Activated CD4-positive, alpha-beta T cell treated with anti-CD3 and anti-CD28 coated beads, Interleukin-2, amount 50 U/mL, for 1 hour (primary cell): Measurements from ENCODE around the gene SGIP1.
"Not testable (repeated sequence)": the region's sequence is repeated elsewhere in the genome, so short reads cannot be mapped to it uniquely, and the experiment has no call there.

Experiments used
- DNase-seq: peaks from one replicate; pipeline ENCODE4 v3.0.0-alpha.2; 2020

The SGIP1 gene

DNA sequence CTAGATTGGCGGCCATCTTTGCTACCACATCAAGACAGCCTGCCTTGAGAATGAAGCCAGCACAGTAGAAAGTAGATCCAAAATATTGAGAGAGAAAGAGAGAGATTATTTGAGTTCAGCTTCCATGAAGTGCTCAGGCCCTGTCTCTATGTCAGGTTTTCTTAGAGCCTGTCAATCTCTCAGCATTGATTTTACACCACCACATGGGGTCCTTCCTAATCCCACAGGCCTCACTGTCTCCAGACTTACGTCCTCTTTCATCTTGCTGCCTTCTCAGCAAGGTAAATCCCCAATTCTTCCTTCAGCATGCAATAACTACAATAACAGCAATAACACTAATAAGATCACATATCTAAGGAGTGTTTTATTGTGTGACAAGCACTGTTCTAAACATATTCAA is 239.3 kb downstream of the SGIP1 start:
- no peak for DNase-seq

DNA sequence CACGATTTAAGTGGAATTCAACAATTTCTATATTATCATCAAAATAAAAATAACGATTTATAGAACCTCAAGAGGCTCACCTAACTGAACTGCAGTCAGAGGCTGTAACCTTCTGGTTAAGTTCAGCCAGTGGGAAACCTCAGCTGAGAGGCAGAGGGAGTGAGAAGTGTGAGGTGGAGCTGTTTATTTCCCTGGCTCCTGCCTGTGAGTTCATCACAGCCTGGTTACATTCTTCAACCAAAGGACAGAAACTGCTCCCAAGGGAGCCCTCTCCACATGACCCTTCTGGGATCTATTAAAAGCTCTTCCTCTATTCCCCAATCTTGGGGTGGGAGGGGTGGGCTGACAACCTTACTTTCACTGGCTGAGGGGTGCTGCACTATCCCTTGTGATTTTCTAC is 240.5 kb downstream of the SGIP1 start:
- no peak for DNase-seq

DNA sequence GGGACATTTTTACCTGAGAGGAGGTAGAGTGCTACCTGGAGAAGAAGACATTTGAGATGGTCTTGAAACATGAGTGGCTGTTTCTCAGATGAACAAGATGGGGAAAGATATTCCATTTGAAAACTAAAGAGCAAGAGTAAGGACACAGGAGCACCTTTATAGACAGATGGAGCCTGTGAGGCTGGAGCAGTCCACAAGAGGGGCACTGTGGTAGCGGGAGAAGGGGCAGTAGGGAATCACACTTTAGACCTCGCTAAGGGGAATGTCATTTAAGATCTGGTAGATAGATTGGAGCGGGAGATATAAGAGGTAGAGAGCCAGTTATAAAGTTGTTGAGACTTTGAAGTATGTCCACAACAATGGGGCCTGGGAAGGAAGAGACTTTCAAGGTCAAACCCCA is 241.7 kb downstream of the SGIP1 start:
- no peak for DNase-seq

DNA sequence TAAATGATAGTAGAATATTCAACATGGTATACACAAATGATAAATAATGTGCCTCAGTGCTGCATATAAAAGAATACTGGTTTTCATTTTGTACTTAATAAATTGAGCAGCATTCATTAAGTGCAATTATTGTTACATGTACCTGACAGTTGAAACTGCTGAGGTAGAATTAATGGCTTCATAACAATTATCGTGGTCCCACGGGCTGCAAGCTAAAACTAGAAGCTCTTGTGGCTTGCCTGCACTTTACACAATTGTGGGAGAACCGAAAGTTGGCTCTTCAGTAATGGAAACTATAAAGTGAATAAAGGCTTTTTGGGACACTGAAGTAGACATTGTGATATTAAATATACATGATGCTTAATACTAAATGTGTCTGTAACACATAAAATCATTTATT is 243.9 kb downstream of the SGIP1 start:
- no peak for DNase-seq

DNA sequence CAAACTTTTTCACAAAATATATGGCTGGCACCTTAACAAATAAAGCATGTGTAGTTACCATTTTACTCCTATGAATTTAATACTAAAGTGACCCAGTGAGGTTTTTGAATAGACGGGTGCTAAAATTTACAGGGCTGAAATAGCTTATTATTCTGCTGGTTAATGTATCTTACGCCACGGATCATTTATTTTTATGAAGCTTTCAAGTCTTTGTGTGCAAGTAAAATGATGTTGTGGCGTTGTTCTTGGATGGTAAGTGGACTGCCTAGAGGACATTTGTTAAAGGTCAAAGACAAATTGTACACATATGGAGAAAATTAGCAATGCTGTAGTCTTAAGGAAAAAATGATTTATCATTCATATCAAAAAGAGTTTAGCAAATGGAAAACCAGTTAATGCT is 244.3 kb downstream of the SGIP1 start:
- DNase-seq, result no peak

DNA sequence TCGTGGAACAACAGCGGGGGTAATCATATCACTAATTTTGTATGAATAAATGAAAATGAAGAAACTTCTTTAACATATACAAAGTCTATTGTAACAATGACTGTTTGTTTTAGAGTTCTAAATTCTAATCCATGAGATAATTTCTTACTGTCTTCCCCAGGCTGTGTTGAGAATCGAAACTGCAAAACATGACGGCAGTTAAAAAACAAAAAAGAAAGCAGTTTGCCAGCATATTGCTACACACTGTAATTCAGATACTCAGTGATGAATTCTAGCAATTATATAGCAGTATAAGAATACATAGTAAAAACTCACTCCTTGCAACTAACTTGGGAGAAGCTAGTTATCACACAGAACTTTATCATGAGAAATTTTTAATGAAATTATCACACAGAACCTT is 245.0 kb downstream of the SGIP1 start:
- no peak for DNase-seq

DNA sequence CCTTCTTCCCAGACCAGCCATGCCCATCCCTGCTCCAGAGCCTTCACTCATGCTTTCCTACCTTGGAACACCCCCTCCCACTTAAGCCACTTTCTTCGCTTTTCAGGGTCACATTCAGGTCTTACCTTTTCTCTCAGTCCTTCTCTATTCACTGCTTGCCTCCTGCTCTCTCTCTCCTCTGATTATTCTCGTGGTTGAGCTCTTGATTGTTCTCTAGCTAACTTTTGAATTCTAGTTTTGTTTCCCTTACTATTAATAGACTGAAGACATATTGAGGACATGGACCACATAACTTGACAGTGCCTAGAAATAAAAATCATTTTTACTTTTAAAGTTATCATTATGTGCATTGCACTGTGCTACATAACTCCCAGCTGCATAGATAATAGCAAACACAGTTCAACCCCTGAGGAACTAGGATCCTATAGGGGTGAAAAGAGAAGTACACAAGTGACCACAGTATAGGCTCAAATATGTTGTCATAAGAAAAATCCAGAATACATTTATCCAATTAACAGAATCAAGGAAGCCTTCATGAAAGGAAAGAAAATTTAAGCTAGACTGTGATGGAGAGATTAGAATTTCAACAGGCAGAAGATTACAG is 245.6 kb downstream of the SGIP1 start:
- no peak for DNase-seq

DNA sequence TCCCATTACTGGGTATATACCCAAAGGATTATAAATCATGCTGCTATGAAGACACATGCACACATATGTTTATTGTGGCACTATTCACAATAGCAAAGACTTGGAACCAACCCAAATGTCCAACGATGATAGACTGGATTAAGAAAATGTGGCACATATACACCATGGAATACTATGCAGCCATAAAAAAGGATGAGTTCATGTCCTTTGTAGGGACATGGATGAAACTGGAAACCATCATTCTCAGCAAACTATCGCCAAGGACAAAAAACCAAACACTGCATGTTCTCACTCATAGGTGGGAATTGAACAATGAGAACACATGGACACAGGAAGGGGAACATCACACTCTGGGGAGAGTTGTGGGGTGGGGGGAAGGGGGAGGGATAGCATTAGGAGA is 251.8 kb downstream of the SGIP1 start:
- not testable (repeated sequence) for DNase-seq

DNA sequence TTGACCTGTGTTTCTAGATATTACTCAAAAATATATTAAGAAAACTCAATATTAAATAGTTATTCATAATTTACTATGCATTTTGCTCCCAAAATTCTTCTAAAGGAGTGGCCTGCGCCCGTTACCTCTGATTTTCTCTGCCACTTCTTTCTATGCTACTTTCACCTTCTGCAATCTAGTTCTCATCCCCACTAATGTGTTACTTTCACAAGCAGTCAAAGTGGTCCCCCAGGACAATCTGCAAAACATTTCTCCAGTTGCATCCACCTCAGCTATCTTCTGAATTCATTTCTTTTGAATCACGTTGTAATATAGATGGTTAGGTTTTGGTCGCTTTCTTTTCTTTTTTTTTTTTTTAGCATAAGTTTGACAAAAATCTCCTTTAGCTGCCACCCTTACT is 253.7 kb downstream of the SGIP1 start:
- no peak for DNase-seq

DNA sequence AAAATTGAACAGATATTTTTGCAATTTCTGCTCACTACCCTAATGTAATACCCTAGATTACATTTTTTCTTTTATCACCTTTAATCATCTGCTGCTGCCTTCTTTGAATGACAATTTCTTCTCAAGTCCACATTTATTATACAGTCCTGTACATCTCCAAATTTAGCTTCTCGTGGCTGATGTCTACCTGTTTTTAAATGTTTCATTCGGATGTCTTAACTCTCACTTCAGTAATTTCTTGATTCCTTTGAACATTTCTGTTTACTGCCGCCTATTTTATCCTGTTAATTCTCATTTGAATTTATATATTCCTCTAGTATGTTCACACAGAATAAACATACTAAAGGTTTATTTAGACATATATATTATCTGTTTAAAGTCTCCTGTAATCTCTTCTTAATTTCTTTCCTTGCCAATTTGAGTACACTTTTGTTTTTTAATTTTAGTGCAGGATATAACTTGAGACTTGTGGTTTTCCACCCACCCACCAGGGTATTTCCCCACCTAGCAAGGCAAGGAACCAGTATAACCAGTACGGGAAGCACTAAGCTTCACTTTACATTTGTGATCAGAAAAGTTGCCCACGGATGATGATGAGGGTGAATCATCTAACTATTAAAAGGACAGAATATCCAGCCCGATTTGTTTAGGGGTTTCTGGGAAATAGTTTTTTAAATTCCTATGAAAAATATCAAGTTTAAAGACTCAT is 254.4 kb downstream of the SGIP1 start:
- DNase-seq, result peak; percentile 13

DNA sequence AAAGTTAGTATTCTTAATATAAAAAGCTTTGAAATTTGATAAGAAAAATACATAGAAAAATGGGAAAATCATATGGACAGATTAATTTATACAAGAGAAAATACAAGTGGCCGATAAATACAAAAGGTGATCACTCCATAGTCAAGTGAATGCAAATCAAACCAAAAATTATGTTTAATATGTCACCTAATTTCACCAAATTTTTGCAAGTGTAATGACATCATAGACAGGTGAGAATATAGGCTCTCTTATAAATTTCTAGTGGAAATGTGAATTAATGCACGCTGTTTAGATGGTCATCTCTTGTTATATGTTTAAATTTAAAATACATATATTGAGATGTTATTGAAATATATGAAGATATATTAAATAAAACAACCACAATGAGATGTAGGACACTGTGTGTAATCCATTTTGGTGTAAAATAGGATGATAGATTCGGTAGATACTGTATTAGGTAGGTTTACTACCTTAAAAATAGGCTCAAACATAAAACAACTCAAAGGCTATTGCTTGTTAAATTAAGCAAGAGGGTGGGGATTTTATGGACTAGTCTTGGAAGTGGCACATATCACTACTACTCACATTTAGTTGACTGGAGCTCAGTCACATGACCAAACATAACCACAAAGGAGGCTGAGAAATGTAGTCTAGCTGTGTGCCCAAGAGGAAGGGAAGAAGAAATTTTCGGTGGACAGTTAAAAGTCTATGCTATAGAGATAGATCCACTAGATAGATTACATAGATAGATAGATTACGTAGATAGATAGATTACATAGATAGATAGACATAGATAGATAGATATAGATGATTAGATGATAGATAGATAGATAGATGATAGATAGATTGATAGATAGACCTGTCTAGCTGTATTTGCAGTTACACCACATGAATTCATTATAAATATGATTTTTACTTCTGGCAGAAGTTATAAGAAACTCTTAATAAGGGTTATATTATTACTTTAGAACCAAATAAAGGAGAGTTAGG is 258.0 kb downstream of the SGIP1 start:
- DNase-seq, result no peak

DNA sequence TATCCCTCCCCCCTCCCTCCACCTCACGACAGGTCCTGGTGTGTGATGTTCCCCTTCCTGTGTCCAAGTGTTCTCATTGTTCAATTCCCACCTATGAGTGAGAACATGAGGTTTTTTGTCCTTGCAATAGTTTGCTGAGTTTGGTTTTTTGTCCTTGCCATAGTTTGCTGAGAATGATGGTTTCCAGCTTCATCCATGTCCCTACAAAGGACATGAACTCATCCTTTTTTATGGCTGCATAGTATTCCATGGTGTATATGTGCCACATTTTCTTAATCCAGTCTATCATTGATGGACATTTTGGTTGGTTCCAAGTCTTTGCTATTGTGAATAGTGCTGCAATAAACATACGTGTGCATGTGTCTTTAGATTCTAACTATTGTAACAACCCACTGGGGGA is 261.9 kb downstream of the SGIP1 start:
- DNase-seq, result not testable (repeated sequence)
